Measurements from ENCODE around the gene FHAD1.
"Not testable (repeated sequence)": the region's sequence is repeated elsewhere in the genome, so short reads cannot be mapped to it uniquely, and the experiment has no call there.

Gene FHAD1

GRCh38 chr1:15368888-15369287 lies 121.9 kb downstream of the FHAD1 start:
- Mint-ChIP-seq H3K9me3 (no peaks in the 10 kb centered on the region), H3K4me1 (no peaks in the 10 kb centered on the region), H3K4me3 (no peak overlapping the region), H3K36me3 (ENCODE audit: low read depth) (no peaks in the 10 kb centered on the region), H3K27ac (no peak overlapping the region), H3K27me3 (peaks cover 8% of the 10 kb centered on the region)
- ATAC-seq (no peak), DNase-seq (no peak)

- Mint-ChIP-seq H3K27me3 (peaks cover 4% of the 10 kb centered on the region), H3K4me3 (no peak overlapping the region), H3K9me3 (no peaks in the 10 kb centered on the region), H3K36me3 (ENCODE audit: low read depth) (no peaks in the 10 kb centered on the region), H3K4me1 (no peaks in the 10 kb centered on the region), H3K27ac (no peak overlapping the region)
- DNase-seq (no peak), ATAC-seq (no peak)
These were observed 123.2 kb downstream of the FHAD1 start for GRCh38 chr1:15370268-15370667.

DNA sequence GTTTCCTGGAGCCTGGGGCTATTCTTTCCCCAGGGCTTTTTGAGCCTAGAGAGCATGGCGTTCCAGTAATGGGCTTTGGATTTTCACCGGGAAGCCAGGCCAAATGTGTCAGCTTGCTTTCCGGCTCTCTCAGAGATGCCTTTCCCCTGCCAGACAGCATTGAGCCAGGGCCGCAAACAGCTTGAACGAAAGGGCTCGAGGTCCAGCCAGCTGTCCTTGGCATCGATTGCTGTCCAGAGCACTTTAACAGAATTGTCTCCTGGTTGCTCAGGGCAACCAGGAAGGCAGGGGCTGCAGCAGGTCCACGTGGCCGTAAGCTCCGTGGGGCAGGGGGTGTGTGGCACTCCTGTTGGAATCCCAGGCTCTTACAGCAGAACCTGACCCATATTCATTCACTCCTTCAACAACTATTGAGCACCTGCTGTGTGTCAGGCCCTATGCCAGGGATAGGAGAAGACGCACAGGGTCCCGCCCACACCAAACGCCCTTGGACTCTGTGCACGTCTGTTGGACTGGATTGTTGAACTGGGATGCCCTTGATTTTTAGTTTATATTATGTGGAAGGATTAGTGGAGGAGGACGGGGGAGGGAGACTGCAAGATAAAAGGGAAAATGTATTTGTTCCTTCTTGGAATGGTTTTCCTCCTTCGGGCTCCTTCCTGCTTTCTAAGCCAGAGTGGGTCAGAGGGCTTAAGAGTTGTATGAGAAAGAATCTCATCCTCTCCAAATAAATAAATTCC lies 123.9 kb downstream of the FHAD1 start:
- DNase-seq, result no peak
- no peak overlapping the region for H3K4me3 Mint-ChIP-seq
- H3K4me1 Mint-ChIP-seq, result no peaks in the 10 kb centered on the region
- no peak overlapping the region for H3K27ac Mint-ChIP-seq
- ATAC-seq, result no peak
- H3K27me3 Mint-ChIP-seq, result peaks cover 4% of the 10 kb centered on the region
- no peaks in the 10 kb centered on the region for H3K36me3 Mint-ChIP-seq (ENCODE audit: low read depth)
- H3K9me3 Mint-ChIP-seq, result no peaks in the 10 kb centered on the region

DNA sequence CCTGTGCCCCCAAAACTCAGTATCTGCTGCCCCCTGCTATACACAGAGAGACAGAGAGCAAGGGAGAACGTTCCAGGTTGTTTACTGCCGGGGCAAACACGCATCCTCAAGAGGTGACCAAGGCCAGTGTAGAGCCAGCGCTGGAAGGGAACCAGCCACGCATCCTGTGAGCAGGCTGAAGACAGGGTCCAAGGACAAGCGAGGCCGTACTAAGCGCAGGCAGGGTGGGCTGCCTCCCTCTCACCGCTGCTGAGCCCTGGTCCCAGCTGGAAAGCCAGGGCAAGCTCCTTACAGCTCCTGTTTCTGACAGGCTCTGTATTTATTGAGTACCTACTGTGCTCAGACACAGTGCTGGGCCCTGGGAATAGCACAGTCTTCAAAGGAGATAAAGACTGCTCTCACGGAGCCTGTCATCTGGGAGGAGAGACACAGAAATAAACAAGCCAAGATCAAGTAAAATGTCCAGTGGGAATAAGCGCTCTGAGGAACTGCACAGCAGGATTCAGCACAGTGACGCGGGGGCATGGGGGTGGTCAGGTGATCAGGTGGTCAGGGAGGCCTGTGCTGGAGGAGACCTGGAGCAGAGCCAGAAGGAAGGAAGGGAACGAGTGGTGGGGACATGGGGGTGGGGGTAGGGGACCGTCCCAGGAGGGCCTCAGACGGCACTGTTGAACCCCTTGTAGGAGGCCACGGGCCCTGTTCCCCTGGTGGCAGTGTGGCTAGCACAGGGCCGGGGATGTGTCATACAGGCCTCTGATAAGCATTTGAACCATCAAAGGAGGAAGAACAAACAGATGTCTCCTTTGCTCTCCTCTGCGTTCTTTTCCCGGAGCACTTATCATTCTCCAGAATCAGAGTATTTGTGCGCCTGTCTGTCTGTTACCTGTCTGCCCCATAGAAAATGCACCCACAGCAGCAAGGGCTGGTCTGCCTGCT lies 124.9 kb downstream of the FHAD1 start:
- ATAC-seq (no peak), DNase-seq (no peak)
- Mint-ChIP-seq H3K4me1 (no peaks in the 10 kb centered on the region), H3K27me3 (peaks cover 4% of the 10 kb centered on the region), H3K9me3 (no peaks in the 10 kb centered on the region), H3K27ac (no peak overlapping the region), H3K4me3 (no peak overlapping the region), H3K36me3 (ENCODE audit: low read depth) (no peaks in the 10 kb centered on the region)

DNA sequence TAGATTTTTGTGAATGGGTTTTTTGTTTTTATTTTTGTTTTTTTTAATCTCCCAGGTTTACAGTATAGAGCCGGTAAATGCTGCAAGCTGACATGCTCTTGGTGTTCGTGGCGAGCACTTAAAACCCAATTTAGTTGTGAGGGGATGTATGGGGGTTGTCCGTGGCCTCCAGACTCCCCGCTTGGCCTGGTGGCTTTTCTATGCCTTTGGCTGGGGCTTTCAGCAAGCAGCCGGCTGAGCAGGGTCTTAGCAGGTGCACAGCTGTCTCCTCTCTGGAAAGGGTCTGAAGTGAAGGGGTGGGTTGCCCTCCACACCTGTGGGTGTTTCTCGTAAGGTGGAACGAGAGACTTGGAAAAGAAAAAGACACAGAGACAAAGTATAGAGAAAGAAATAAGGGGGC lies 131.7 kb downstream of the FHAD1 start:
- no peak for ATAC-seq
- H3K27ac Mint-ChIP-seq, result no peak overlapping the region
- no peaks in the 10 kb centered on the region for H3K9me3 Mint-ChIP-seq

GRCh38 chr1:15379151-15379550 lies 132.1 kb downstream of the FHAD1 start:
- not testable (repeated sequence) for H3K27ac Mint-ChIP-seq; H3K4me1 Mint-ChIP-seq; DNase-seq; H3K27me3 Mint-ChIP-seq; H3K9me3 Mint-ChIP-seq; ATAC-seq; H3K4me3 Mint-ChIP-seq; H3K36me3 Mint-ChIP-seq (ENCODE audit: low read depth)

More for the DNA sequence above, 131.7 kb downstream of the FHAD1 start:
- H3K4me1 Mint-ChIP-seq, result no peaks in the 10 kb centered on the region
- peaks cover 9% of the 10 kb centered on the region for H3K27me3 Mint-ChIP-seq
- H3K36me3 Mint-ChIP-seq (ENCODE audit: low read depth), result no peaks in the 10 kb centered on the region
- H3K4me3 Mint-ChIP-seq, result no peak overlapping the region
- DNase-seq, result no peak

DNA sequence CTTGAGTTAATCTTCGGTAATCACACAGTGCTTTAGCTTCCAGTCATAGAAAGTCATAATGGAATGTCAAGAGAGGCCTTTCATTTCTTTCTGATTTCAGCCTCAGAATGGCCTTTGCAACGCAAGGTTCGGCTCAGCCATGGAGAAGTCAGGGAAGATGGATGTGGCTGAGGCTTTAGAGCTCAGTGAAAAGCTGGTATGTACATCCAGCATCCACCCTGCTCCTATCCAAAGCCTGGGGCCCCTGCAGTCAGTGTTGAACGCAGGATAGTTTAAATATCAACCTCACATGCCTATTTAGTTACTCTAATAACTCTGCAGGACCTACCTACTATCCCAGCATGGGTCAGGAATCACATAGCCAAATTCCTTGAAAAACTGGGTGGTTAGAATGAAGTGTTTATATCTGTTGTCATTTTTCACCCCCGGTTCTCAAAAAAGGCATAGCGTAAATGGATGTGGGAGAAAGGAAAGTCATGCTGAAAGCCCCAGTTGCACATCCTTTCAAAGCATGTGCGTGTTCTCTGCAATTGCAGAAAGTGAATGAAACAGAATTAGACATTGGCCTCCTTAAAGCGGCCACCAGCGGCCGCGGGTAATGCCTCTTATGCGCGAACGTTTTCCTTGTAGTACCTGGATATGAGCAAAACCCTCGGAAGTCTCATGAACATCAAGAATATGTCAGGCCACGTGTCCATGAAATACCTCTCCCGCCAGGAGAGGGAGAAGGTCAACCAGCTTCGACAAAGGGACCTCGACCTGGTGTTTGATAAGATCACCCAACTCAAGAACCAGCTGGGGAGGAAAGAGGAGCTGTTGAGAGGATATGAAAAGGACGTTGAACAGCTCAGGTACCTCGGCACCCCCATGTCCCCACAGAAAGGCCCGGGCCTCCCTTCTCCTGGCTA lies 133.8 kb downstream of the FHAD1 start:
- ATAC-seq (no peak), DNase-seq (no peak)
- Mint-ChIP-seq H3K36me3 (ENCODE audit: low read depth) (no peaks in the 10 kb centered on the region), H3K4me1 (peaks cover 7% of the 10 kb centered on the region), H3K27me3 (peaks cover 15% of the 10 kb centered on the region), H3K9me3 (no peaks in the 10 kb centered on the region), H3K4me3 (no peak overlapping the region), H3K27ac (no peak overlapping the region)

- Mint-ChIP-seq H3K4me1 (peaks cover 16% of the 10 kb centered on the region), H3K4me3 (no peak overlapping the region), H3K9me3 (no peaks in the 10 kb centered on the region), H3K27ac (no peak overlapping the region), H3K27me3 (peaks cover 19% of the 10 kb centered on the region), H3K36me3 (ENCODE audit: low read depth) (no peaks in the 10 kb centered on the region)
- no peak for ATAC-seq
- no peak for DNase-seq
These were observed 134.8 kb downstream of the FHAD1 start for GRCh38 chr1:15381805-15382204.

GRCh38 chr1:15382601-15383518 lies 135.8 kb downstream of the FHAD1 start:
- H3K4me1 Mint-ChIP-seq, result peaks cover 21% of the 10 kb centered on the region
- DNase-seq (no peak), ATAC-seq (no peak)
- H3K4me3 Mint-ChIP-seq, result no peak overlapping the region
- H3K9me3 Mint-ChIP-seq, result no peaks in the 10 kb centered on the region
- H3K27me3 Mint-ChIP-seq, result peaks cover 18% of the 10 kb centered on the region
- H3K36me3 Mint-ChIP-seq (ENCODE audit: low read depth), result no peaks in the 10 kb centered on the region
- no peak overlapping the region for H3K27ac Mint-ChIP-seq

GRCh38 chr1:15383810-15384209 lies 136.8 kb downstream of the FHAD1 start:
- Mint-ChIP-seq H3K27me3 (peaks cover 17% of the 10 kb centered on the region), H3K27ac (no peak overlapping the region), H3K9me3 (no peaks in the 10 kb centered on the region), H3K36me3 (ENCODE audit: low read depth) (no peaks in the 10 kb centered on the region), H3K4me1 (peaks cover 21% of the 10 kb centered on the region), H3K4me3 (no peak overlapping the region)
- DNase-seq (no peak), ATAC-seq (no peak)

- H3K4me1 Mint-ChIP-seq, result peaks cover 21% of the 10 kb centered on the region
- H3K27ac Mint-ChIP-seq, result no peak overlapping the region
- H3K27me3 Mint-ChIP-seq, result peaks cover 17% of the 10 kb centered on the region
- no peaks in the 10 kb centered on the region for H3K36me3 Mint-ChIP-seq (ENCODE audit: low read depth)
- H3K9me3 Mint-ChIP-seq, result no peaks in the 10 kb centered on the region
- H3K4me3 Mint-ChIP-seq, result peak overlapping the region; percentile 18
- DNase-seq, result no peak
- no peak for ATAC-seq
These were observed 137.4 kb downstream of the FHAD1 start for GRCh38 chr1:15384301-15384901.

DNA sequence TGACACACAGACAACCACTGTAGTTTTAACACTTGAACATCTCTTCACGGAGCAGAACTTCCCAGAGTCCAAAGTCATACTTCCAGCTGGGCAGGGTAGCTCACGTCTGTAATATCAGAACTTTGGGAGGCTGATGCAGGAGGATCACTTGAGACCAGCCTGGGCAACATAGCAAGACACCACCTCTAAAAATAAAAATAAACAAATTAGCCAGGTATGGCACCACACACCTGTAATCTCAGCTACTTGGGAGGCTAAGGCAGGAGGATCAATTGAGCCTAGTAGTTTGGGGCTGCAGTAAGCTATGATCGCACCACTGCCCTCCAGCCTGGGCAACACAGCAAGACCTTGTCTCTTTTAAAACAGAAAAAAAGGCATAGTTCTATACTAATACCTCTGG lies 138.4 kb downstream of the FHAD1 start:
- no peak overlapping the region for H3K27ac Mint-ChIP-seq
- peaks cover 17% of the 10 kb centered on the region for H3K27me3 Mint-ChIP-seq
- peaks cover 21% of the 10 kb centered on the region for H3K4me1 Mint-ChIP-seq
- H3K4me3 Mint-ChIP-seq, result no peak overlapping the region
- H3K36me3 Mint-ChIP-seq (ENCODE audit: low read depth), result no peaks in the 10 kb centered on the region
- no peaks in the 10 kb centered on the region for H3K9me3 Mint-ChIP-seq
- DNase-seq (no peak), ATAC-seq (no peak)

- DNase-seq (peak; percentile 25), ATAC-seq (peak; percentile 68)
- H3K4me1 Mint-ChIP-seq, result peaks cover 21% of the 10 kb centered on the region
- H3K27me3 Mint-ChIP-seq, result peaks cover 17% of the 10 kb centered on the region
- no peak overlapping the region for H3K27ac Mint-ChIP-seq
- H3K4me3 Mint-ChIP-seq, result no peak overlapping the region
- H3K36me3 Mint-ChIP-seq (ENCODE audit: low read depth), result no peaks in the 10 kb centered on the region
- no peaks in the 10 kb centered on the region for H3K9me3 Mint-ChIP-seq
These were observed 139.2 kb downstream of the FHAD1 start for GRCh38 chr1:15386164-15386749.
